HepG2 (cell line): Measurements from ENCODE around the gene INTS3. TPM values are rescaled to one million over a fixed set of nuclear protein-coding genes. Genes with fewer than 3 reads are reported as not detected.

Source experiments
- ATAC-seq: fragments of 200-7000 bp; cut with Tn5 transposase; 3 replicates; pipeline ENCODE4 v1.9.1; 2020; ENCODE audit warnings: mild to moderate bottlenecking, moderate library complexity
- BruUV-seq: library from RNA; stranded (reverse); fragments of 400-500 nt; replicated peaks from 2 replicates; lab custom pipeline; 2021; lab: Mats Ljungman, UMichigan
- CTCF ChIA-PET: fragments of 300-600 bp; formaldehyde crosslinking; extraction: SDS; loops from one replicate; lab custom pipeline; 2021; ENCODE audit warnings: low total read pairs, inconsistent platforms, low intra/inter-chr PET ratio; lab: Yijun Ruan, JAX
- POLR2A ChIA-PET: fragments of 350-600 bp; sonication (Branson Sonifier 250); formaldehyde crosslinking; loops from one replicate; lab custom pipeline; 2020; ENCODE audit warnings: antibody characterized with exemption, inconsistent platforms; lab: Yijun Ruan, JAX
- DNase-seq: peaks from one replicate; pipeline ENCODE4 v3.0.0-alpha.2; 2015; ENCODE audit warnings: low spot score
- FAIRE-seq: peaks from 3 replicates; lab custom pipeline; 2011; peaks lifted over from hg19 to GRCh38; lab: Jason Lieb, UNC
- H2AFZ ChIP-seq: one replicate; pipeline ENCODE4 v1.6.1; 2011; ENCODE audit warnings: low read length, inconsistent platforms
- H3K27ac ChIP-seq: fragments of 300-600 bp; 3 replicates; pipeline ENCODE4 v1.8.0; 2011; ENCODE audit warnings: mixed run types, mild to moderate bottlenecking, mixed read lengths, low read length, inconsistent platforms; ENCODE audit not compliant: insufficient read depth; ENCODE audit errors: extremely low read length
- H3K27me3 ChIP-seq, 2 experiments: fragments of 200-600 bp in 1 of 2; 2 replicates in 1 of 2; 3 replicates in 1 of 2; pipeline versions ENCODE4 v1.6.0 to v1.8.0; 2011; ENCODE audit warnings: low read length in 2 of 2, mild to moderate bottlenecking in 2 of 2, moderate library complexity in 2 of 2, inconsistent platforms in 1 of 2; ENCODE audit not compliant: insufficient read depth in 2 of 2, control insufficient read depth in 1 of 2
- H3K36me3 ChIP-seq, 2 experiments: fragments of 200-600 bp in 1 of 2; replicated peaks in 1 of 2; 2 replicates in 1 of 2; 3 replicates in 1 of 2; pipeline versions ENCODE4 v1.5.1 to v1.8.0; 2011; ENCODE audit warnings: low read length in 2 of 2, inconsistent platforms in 1 of 2; ENCODE audit not compliant: insufficient read depth in 2 of 2, control insufficient read depth in 1 of 2
- H3K4me1 ChIP-seq: 2 replicates; pipeline ENCODE4 v1.5.1; 2012; ENCODE audit warnings: low read length, inconsistent platforms; ENCODE audit not compliant: insufficient read depth
- H3K4me2 ChIP-seq: 2 replicates; pipeline ENCODE4 v1.6.0; 2011; ENCODE audit warnings: low read depth, low read length, inconsistent platforms
- H3K4me3 ChIP-seq, 3 experiments: fragments of 200-600 bp in 1 of 3; sonication (generic), shearing (Covaris generic) in 1 of 3; replicated peaks in 1 of 3; 2 replicates each; pipeline ENCODE4 v1.5.1; 2011 to 2016; ENCODE audit warnings: low read length in 3 of 3, inconsistent platforms in 2 of 3, low read depth in 2 of 3, mild to moderate bottlenecking in 2 of 3, control low read depth in 1 of 3, mixed read lengths in 1 of 3; ENCODE audit not compliant: insufficient read depth in 1 of 3
- H3K79me2 ChIP-seq: one replicate; pipeline ENCODE4 v1.6.1; 2011; ENCODE audit warnings: low read length, inconsistent platforms; ENCODE audit not compliant: insufficient read depth
- H3K9ac ChIP-seq: 2 replicates; pipeline ENCODE4 v1.6.0; 2011; ENCODE audit warnings: mild to moderate bottlenecking, low read depth, low read length, inconsistent platforms; ENCODE audit not compliant: insufficient read depth
- H3K9me3 ChIP-seq: 2 replicates; pipeline ENCODE4 v1.5.1; 2012; ENCODE audit warnings: mild to moderate bottlenecking, low read length
- H4K20me1 ChIP-seq: 2 replicates; pipeline ENCODE4 v1.6.0; 2011; ENCODE audit warnings: inconsistent platforms, mild to moderate bottlenecking, low read length, moderate library complexity; ENCODE audit not compliant: insufficient read depth
- AGO1 ChIP-seq: fragments of 200-400 bp; formaldehyde crosslinking; IDR thresholded peaks from 2 replicates; pipeline ENCODE4 v1.6.1; 2017; ENCODE audit warnings: mild to moderate bottlenecking, low read depth, low read length, moderate library complexity; ENCODE audit not compliant: poor library complexity, severe bottlenecking
- ATF7-NPFF ChIP-seq: sonication (generic); formaldehyde crosslinking; IDR thresholded peaks from 2 replicates; pipeline ENCODE4 v1.8.1; 2023; ENCODE audit warnings: mild to moderate bottlenecking, low read depth, missing genetic modification reagents, moderate library complexity
- ETV6 ChIP-seq: sonication (generic); formaldehyde crosslinking; conservative IDR thresholded peaks from 2 replicates; pipeline ENCODE4 v1.4.0; 2020; ENCODE audit warnings: missing genetic modification reagents
- FUBP1 ChIP-seq: sonication (generic); formaldehyde crosslinking; IDR thresholded peaks from 2 replicates; pipeline ENCODE4 v1.5.1; 2020; ENCODE audit warnings: missing genetic modification reagents, mild to moderate bottlenecking, borderline replicate concordance
- JARID2 ChIP-seq: sonication (generic); formaldehyde crosslinking; IDR thresholded peaks from 2 replicates; pipeline ENCODE4 v1.8.1; 2023; ENCODE audit warnings: missing genetic modification reagents, inconsistent platforms; ENCODE audit not compliant: insufficient replicate concordance
- KLF9 ChIP-seq: IDR thresholded peaks from 2 replicates; pipeline ENCODE4 v1.6.1; 2016; ENCODE audit warnings: low read depth
- MEIS2 ChIP-seq: sonication (generic); formaldehyde crosslinking; IDR thresholded peaks from 2 replicates; pipeline ENCODE4 v1.9.0; 2021; ENCODE audit warnings: mild to moderate bottlenecking, missing genetic modification reagents
- PHF21A ChIP-seq: sonication (generic); formaldehyde crosslinking; IDR thresholded peaks from 2 replicates; pipeline ENCODE4 v1.5.0; 2020; ENCODE audit warnings: mild to moderate bottlenecking, missing genetic modification reagents
- SETDB1 ChIP-seq: sonication (generic); formaldehyde crosslinking; IDR thresholded peaks from 2 replicates; pipeline ENCODE4 v1.5.1; 2020; ENCODE audit warnings: missing genetic modification reagents, mild to moderate bottlenecking, borderline replicate concordance
- XBP1 ChIP-seq: sonication (generic); formaldehyde crosslinking; IDR thresholded peaks from 2 replicates; pipeline ENCODE4 v1.5.0; 2020; ENCODE audit warnings: missing genetic modification reagents
- ZNF138 ChIP-seq: sonication (generic); formaldehyde crosslinking; IDR thresholded peaks from 2 replicates; pipeline ENCODE4 v1.5.0; 2020; ENCODE audit warnings: mild to moderate bottlenecking, low read depth, missing genetic modification reagents
- ZNF20 ChIP-seq: sonication (generic); formaldehyde crosslinking; IDR thresholded peaks from 2 replicates; pipeline ENCODE4 v1.4.0; 2020; ENCODE audit warnings: mild to moderate bottlenecking, moderate library complexity, missing genetic modification reagents
- ZNF251 ChIP-seq: sonication (generic); formaldehyde crosslinking; IDR thresholded peaks from 2 replicates; pipeline ENCODE4 v1.9.0; 2021; ENCODE audit warnings: mild to moderate bottlenecking, missing genetic modification reagents
- ZNF547 ChIP-seq: sonication (generic); formaldehyde crosslinking; IDR thresholded peaks from 2 replicates; pipeline ENCODE4 v1.5.1; 2020; ENCODE audit warnings: mild to moderate bottlenecking, missing genetic modification reagents
- ZNF605 ChIP-seq: sonication (generic); formaldehyde crosslinking; IDR thresholded peaks from 2 replicates; pipeline ENCODE4 v1.8.0; 2022; ENCODE audit warnings: mild to moderate bottlenecking, missing genetic modification reagents
- ZNF609 ChIP-seq: sonication (generic); formaldehyde crosslinking; IDR thresholded peaks from 2 replicates; pipeline ENCODE4 v1.4.0; 2020; ENCODE audit warnings: mild to moderate bottlenecking, missing genetic modification reagents, borderline replicate concordance
- WGBS: methylation state at CpG from one replicate; pipeline ENCODE4 v1.1.6; 2017; ENCODE audit warnings: low lambda C conversion rate; 5-methylcytosine and 5-hydroxymethylcytosine counted together
- in situ Hi-C: cut with HindIII; loops from 2 replicates; pipeline ENCODE4 v1.10.0; 2017; ENCODE audit warnings: low pct_unique_long_range_greater_than_20kb; ENCODE audit not compliant: extremely low pct_ligation_motif_present
- intact Hi-C: fragments of 100-400 bp; cut with micrococcal nuclease; formaldehyde crosslinking; loops from one replicate; pipeline ENCODE4 v1.10.0; 2022; ENCODE audit not compliant: unreplicated experiment
- polyA plus RNA-seq, 8 experiments: library from polyadenylated mRNA; depleted of rRNA in 3 of 8; stranded (reverse) in 7 of 8; unstranded in 1 of 8; fragments of >200 nt; fragmentation: Illumina TruSeq in 4 of 8; extraction: Trizol in 4 of 8; gene quantifications; 2 replicates each; pipeline versions ENCODE4 v1.2.1 to v1.2.3, GENCODE V29; 2011 to 2016; ENCODE audit warnings: low read depth in 4 of 8, missing spikeins in 1 of 8, mixed read lengths in 1 of 8; ENCODE audit not compliant: insufficient read depth in 1 of 8
- total RNA-seq, 5 experiments: library from RNA; depleted of rRNA; stranded (reverse); fragments of >200 nt; fragmentation: Illumina TruSeq; extraction: Trizol; gene quantifications; 2 replicates each; pipeline ENCODE4 v1.2.3, GENCODE V29; 2016; ENCODE audit warnings: low read depth in 1 of 5

INTS3 gene
- total and polyA plus RNA-seq, 2 of the 13 experiments (the other 11 are each of a cell fraction or from before 2014, with no cell fraction given): 17.2 to 27.2 TPM

DNA sequence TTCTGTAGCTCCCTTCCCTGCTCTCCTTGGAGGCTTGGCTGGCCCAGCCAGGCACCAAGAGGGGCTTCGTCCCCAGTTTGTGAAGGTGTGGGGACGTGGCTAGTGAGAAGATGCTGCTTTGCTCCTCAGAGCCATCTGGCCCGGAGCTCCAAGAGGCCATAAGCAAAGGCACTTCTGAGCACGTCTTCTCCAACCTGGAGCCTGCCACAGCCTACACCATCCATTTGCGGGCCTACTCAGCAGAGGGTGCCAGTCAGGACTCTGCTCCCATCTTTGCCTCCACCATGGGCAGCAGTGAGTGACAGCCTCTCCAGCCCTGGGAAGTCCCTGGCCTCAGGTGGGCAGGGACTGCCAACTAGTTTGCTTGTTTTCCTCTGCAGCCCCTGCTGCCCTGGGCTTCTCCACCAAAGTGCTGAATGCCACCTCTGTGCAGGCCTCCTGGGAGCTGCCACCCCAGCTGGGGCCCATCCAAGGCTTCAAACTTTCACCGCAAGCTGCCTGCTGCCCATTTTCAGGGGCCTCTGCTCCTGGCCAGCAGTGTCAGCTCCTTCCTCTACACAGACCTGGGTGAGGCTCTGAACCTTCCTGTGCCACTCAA lies 73.3 kb downstream of the INTS3 start:
- intact Hi-C loops (no loop called here), in situ Hi-C loops (no loop called here)
- TF ChIP-seq MEIS2 (CRISPR knock-in tag) (no peak), AGO1 (no peak), PHF21A (CRISPR knock-in tag) (no peak), ZNF609 (CRISPR knock-in tag) (no peak), ZNF138 (no peak), XBP1 (no peak), KLF9 (CRISPR knock-in tag) (no peak), ZNF547 (CRISPR knock-in tag) (no peak), JARID2 (no peak), ZNF605 (CRISPR knock-in tag) (no peak), ZNF251 (no peak), FUBP1 (no peak), SETDB1 (CRISPR knock-in tag) (no peak), ZNF20 (CRISPR knock-in tag) (no peak), ETV6 (CRISPR knock-in tag) (no peak), ATF7-NPFF (no peak)
- Histone ChIP-seq H3K36me3 (no peaks in the 10 kb centered on the region), H2AFZ (no peak overlapping the region), H3K9ac (no peak overlapping the region), H4K20me1 (no peaks in the 10 kb centered on the region), H3K4me3 (no peak overlapping the region), H3K4me1 (peaks cover 19% of the 10 kb centered on the region), H3K9me3 (no peaks in the 10 kb centered on the region), H3K27me3 (peaks cover 0 to 9% of the 10 kb centered on the region in 2 experiments; a peak in 2 of 5 replicates), H3K27ac (no peak overlapping the region), H3K4me2 (no peak overlapping the region), H3K79me2 (no peaks in the 10 kb centered on the region)
- FAIRE-seq (no peak), DNase-seq (no peak), ATAC-seq (peak; percentile 5; the same call in 1 of the 3 replicates)
- BruUV-seq: no TSS peak
- POLR2A ChIA-PET: no interaction called here
- CTCF ChIA-PET: no interaction called here
- WGBS: 88% methylated on average over 5 of the region's 6 CpGs
